PC-9 (cell line): ENCODE data around the gene CEP112.

Experiments
- EZH2 ChIP-seq: fragments of 200-600 bp; sonication (generic); IDR thresholded peaks from 2 replicates; pipeline ENCODE4 v1.8.0; 2017; ENCODE audit warnings: antibody characterized with exemption, low read depth
- TF ChIP-seq, protein P1 (sequence below): fragments of 200-600 bp; sonication (generic); conservative IDR thresholded peaks from 2 replicates; pipeline ENCODE4 v1.6.1; 2017; ENCODE audit warnings: mixed run types, antibody characterized with exemption, mild to moderate bottlenecking, moderate library complexity

DNA sequence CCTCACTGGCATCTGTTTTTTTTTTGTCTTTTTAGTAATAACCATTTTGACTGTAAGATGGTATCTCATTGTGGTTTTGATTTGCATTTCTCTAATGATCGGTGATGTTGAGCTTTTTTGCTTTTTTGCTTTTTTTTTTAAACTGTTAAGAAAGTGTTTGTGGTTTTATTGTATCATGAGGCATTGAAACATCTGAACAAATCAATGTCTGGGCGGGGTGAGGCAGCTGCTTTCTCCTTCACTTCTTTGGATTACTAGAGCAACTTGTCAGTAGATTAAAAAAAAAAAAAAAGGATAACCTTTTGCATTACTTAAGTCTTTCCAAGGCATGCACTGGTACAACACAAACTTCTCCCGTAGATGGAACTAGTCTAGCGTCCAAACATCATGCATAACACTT, 191.7 kb downstream of the CEP112 start:
- TF ChIP-seq, protein P1, sequence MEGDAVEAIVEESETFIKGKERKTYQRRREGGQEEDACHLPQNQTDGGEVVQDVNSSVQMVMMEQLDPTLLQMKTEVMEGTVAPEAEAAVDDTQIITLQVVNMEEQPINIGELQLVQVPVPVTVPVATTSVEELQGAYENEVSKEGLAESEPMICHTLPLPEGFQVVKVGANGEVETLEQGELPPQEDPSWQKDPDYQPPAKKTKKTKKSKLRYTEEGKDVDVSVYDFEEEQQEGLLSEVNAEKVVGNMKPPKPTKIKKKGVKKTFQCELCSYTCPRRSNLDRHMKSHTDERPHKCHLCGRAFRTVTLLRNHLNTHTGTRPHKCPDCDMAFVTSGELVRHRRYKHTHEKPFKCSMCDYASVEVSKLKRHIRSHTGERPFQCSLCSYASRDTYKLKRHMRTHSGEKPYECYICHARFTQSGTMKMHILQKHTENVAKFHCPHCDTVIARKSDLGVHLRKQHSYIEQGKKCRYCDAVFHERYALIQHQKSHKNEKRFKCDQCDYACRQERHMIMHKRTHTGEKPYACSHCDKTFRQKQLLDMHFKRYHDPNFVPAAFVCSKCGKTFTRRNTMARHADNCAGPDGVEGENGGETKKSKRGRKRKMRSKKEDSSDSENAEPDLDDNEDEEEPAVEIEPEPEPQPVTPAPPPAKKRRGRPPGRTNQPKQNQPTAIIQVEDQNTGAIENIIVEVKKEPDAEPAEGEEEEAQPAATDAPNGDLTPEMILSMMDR: no peak
- no peak for TF ChIP-seq EZH2
